Loucy (cell line): Measurements from ENCODE around the gene CD6.

Experiments used
- H2AFZ ChIP-seq: fragments of 200-600 bp; sonication (generic); 2 replicates; pipeline ENCODE4 v1.6.0; 2016; ENCODE audit warnings: antibody characterized with exemption, mild to moderate bottlenecking, low read length, moderate library complexity
- H3F3A ChIP-seq: fragments of 200-600 bp; 2 replicates; pipeline ENCODE4 v1.6.0; 2016; ENCODE audit warnings: antibody characterized with exemption, low read depth, mild to moderate bottlenecking
- H3K27me3 ChIP-seq: fragments of 200-600 bp; sonication (generic); 2 replicates; pipeline ENCODE4 v1.6.1; 2014; ENCODE audit warnings: low read length, mild to moderate bottlenecking; ENCODE audit not compliant: insufficient read depth, poor library complexity, severe bottlenecking
- H3K36me3 ChIP-seq: fragments of 200-600 bp; sonication (generic); 2 replicates; pipeline ENCODE4 v1.6.1; 2016; ENCODE audit warnings: low read length; ENCODE audit not compliant: insufficient read depth
- H3K4me1 ChIP-seq: fragments of 200-600 bp; sonication (generic); 2 replicates; pipeline ENCODE4 v1.5.1; 2014; ENCODE audit warnings: low read length, mild to moderate bottlenecking; ENCODE audit not compliant: insufficient read depth, poor library complexity, severe bottlenecking
- H3K4me2 ChIP-seq: fragments of 200-600 bp; sonication (generic); 2 replicates; pipeline ENCODE4 v1.6.0; 2014; ENCODE audit warnings: antibody characterized with exemption, low read length, low read depth, mild to moderate bottlenecking; ENCODE audit not compliant: poor library complexity, severe bottlenecking
- H3K4me3 ChIP-seq: fragments of 200-600 bp; sonication (generic); 2 replicates; pipeline ENCODE4 v1.5.1; 2014; ENCODE audit warnings: low read length, mild to moderate bottlenecking, mixed read lengths; ENCODE audit not compliant: poor library complexity, severe bottlenecking
- H3K79me2 ChIP-seq: fragments of 200-600 bp; sonication (generic); 2 replicates; pipeline ENCODE4 v1.6.1; 2014; ENCODE audit warnings: low read length; ENCODE audit not compliant: insufficient read depth
- H3K9ac ChIP-seq: fragments of 200-600 bp; sonication (generic); 2 replicates; pipeline ENCODE4 v1.6.0; 2014; ENCODE audit warnings: mild to moderate bottlenecking, low read depth, low read length, moderate library complexity; ENCODE audit not compliant: poor library complexity, severe bottlenecking
- H3K9me2 ChIP-seq: fragments of 200-600 bp; sonication (generic); replicated peaks from 2 replicates; pipeline ENCODE4 v1.6.1; 2016; ENCODE audit warnings: low read depth, low read length, mixed read lengths
- H3K9me3 ChIP-seq: fragments of 200-600 bp; sonication (generic); 2 replicates; pipeline ENCODE4 v1.6.1; 2014; ENCODE audit warnings: mild to moderate bottlenecking, antibody characterized with exemption, low read length, low read depth; ENCODE audit not compliant: insufficient read depth
- H4K20me1 ChIP-seq: fragments of 200-600 bp; sonication (generic); 2 replicates; pipeline ENCODE4 v1.6.0; 2014; ENCODE audit warnings: antibody characterized with exemption, low read length, mild to moderate bottlenecking; ENCODE audit not compliant: insufficient read depth, poor library complexity, severe bottlenecking
- EZH2phosphoT487 ChIP-seq: fragments of 200-600 bp; IDR thresholded peaks from 2 replicates; pipeline ENCODE4 v1.6.1; 2018; ENCODE audit warnings: antibody characterized with exemption, mild to moderate bottlenecking, moderate library complexity, borderline replicate concordance
- TF ChIP-seq, protein P1 (sequence below): fragments of 200-600 bp; sonication (generic); conservative IDR thresholded peaks from 2 replicates; pipeline ENCODE4 v1.5.1; 2014; ENCODE audit warnings: mild to moderate bottlenecking, antibody characterized with exemption, low read length

The CD6 gene

GRCh38 chr11:60989093-60989650, 17.7 kb downstream of the CD6 start:
- H3K36me3 ChIP-seq, result 0 out of 2 replicates have a peak, but pooled peaks cover 3% of the 10 kb centered on the region
- no peak overlapping the region for H3K4me3 ChIP-seq
- H3K9me3 ChIP-seq, result no peaks in the 10 kb centered on the region
- H2AFZ ChIP-seq, result no peak overlapping the region
- no peak overlapping the region for H3K9ac ChIP-seq
- H3K9me2 ChIP-seq, result no peaks in the 10 kb centered on the region
- TF ChIP-seq EZH2phosphoT487, result no peak
- TF ChIP-seq, protein P1, sequence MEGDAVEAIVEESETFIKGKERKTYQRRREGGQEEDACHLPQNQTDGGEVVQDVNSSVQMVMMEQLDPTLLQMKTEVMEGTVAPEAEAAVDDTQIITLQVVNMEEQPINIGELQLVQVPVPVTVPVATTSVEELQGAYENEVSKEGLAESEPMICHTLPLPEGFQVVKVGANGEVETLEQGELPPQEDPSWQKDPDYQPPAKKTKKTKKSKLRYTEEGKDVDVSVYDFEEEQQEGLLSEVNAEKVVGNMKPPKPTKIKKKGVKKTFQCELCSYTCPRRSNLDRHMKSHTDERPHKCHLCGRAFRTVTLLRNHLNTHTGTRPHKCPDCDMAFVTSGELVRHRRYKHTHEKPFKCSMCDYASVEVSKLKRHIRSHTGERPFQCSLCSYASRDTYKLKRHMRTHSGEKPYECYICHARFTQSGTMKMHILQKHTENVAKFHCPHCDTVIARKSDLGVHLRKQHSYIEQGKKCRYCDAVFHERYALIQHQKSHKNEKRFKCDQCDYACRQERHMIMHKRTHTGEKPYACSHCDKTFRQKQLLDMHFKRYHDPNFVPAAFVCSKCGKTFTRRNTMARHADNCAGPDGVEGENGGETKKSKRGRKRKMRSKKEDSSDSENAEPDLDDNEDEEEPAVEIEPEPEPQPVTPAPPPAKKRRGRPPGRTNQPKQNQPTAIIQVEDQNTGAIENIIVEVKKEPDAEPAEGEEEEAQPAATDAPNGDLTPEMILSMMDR, result no peak
- H3K4me2 ChIP-seq, result no peak overlapping the region
- H3F3A ChIP-seq, result no peaks in the 10 kb centered on the region
- no peaks in the 10 kb centered on the region for H4K20me1 ChIP-seq
- no peaks in the 10 kb centered on the region for H3K79me2 ChIP-seq
- H3K27me3 ChIP-seq, result no peaks in the 10 kb centered on the region
- H3K4me1 ChIP-seq, result no peaks in the 10 kb centered on the region

DNA sequence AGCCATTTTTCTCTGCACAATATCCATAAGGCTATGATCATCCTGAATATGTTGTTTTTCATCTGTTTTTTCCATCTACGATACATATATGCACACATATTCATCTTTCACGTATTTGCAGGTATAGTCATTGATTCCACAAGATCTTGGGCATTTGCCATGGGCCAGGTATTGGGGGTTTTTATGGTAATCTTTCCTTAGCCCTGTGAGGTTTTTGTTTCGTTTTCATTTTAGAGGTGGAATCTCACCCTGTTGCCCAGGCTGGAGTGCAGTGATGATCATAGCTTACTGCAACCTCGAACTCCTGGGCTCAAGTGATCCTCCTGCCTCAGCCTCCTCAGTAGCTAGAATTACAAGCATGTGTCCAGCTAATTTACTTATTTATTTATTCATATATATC, 20.0 kb downstream of the CD6 start:
- Histone ChIP-seq H2AFZ (no peak overlapping the region), H3K36me3 (0 out of 2 replicates have a peak, but pooled peaks cover 3% of the 10 kb centered on the region), H3K9me2 (no peaks in the 10 kb centered on the region), H3F3A (no peaks in the 10 kb centered on the region), H3K9ac (no peak overlapping the region), H3K4me1 (no peaks in the 10 kb centered on the region), H3K9me3 (no peaks in the 10 kb centered on the region), H4K20me1 (no peaks in the 10 kb centered on the region), H3K4me3 (no peak overlapping the region), H3K4me2 (no peak overlapping the region), H3K27me3 (no peaks in the 10 kb centered on the region), H3K79me2 (no peaks in the 10 kb centered on the region)
- no peak for TF ChIP-seq EZH2phosphoT487
- TF ChIP-seq, protein P1, result no peak

DNA sequence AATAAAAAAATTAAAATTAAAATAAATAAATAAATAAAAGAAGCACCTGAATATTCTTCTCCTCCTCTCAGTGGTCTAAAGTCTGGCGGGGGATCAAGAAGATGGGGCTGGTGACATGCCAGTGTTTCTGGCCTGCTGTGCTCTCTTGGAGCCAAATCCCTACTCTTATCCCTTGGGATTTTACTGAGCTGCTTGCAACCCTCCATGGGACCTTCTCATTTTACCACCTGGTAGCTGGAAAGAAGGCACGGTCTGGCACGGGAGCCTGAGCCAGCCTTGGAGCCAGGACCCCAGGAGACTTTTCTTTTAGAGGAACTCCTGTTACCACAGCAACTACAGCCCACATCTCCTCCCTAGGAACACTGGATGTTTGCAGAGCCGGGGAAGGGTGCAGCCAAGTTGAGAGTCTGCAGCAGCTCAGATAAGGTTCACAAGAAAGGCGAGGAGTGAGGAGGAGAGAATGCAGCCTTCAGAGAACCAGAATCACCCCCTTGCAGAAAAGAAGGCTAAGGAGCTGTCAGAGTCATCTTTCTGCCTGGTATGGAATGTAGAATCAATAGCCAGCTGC, 21.4 kb downstream of the CD6 start:
- Histone ChIP-seq H3K4me3 (no peak overlapping the region), H3K36me3 (0 out of 2 replicates have a peak, but pooled peaks cover under 1% of the 10 kb centered on the region), H3F3A (no peaks in the 10 kb centered on the region), H2AFZ (no peak overlapping the region), H3K4me1 (no peaks in the 10 kb centered on the region), H3K9me2 (no peaks in the 10 kb centered on the region), H4K20me1 (no peaks in the 10 kb centered on the region), H3K4me2 (no peak overlapping the region), H3K79me2 (no peaks in the 10 kb centered on the region), H3K9me3 (no peaks in the 10 kb centered on the region), H3K27me3 (no peaks in the 10 kb centered on the region), H3K9ac (no peak overlapping the region)
- TF ChIP-seq, protein P1, result no peak
- no peak for TF ChIP-seq EZH2phosphoT487
